H1 (cell line): Measurements from ENCODE around the gene FH.

Experiments
- CREB1 ChIP-seq: IDR thresholded peaks from 2 replicates; pipeline ENCODE4 v1.6.1; 2012; ENCODE audit warnings: inconsistent platforms
- FOSL1 ChIP-seq: IDR thresholded peaks from 2 replicates; pipeline ENCODE4 v1.6.1; 2011; ENCODE audit warnings: mild to moderate bottlenecking, low read depth, low read length, moderate library complexity; ENCODE audit not compliant: insufficient read depth
- GTF2F1 ChIP-seq: IDR thresholded peaks from 2 replicates; pipeline ENCODE4 v1.6.1; 2012; ENCODE audit warnings: low read depth, low read length, improper control_type of control experiment, borderline replicate concordance
- NANOG ChIP-seq: IDR thresholded peaks from 2 replicates; pipeline ENCODE4 v1.6.1; 2011; ENCODE audit warnings: low read length, low read depth, mild to moderate bottlenecking, inconsistent platforms; ENCODE audit not compliant: insufficient read depth, poor library complexity, severe bottlenecking
- POLR2AphosphoS5 ChIP-seq: IDR thresholded peaks from 2 replicates; pipeline ENCODE4 v1.6.1; 2011; ENCODE audit warnings: low read depth, low read length
- TAF7 ChIP-seq: optimal IDR thresholded peaks from 2 replicates; pipeline ENCODE3; 2011; ENCODE audit warnings: low read depth, mild to moderate bottlenecking, inconsistent platforms, low read length, moderate library complexity, borderline replicate concordance
- YY1 ChIP-seq: IDR thresholded peaks from 2 replicates; pipeline ENCODE4 v1.6.1; 2011; ENCODE audit warnings: low read depth, mild to moderate bottlenecking, low read length
- ZNF274 ChIP-seq: IDR thresholded peaks from 2 replicates; pipeline ENCODE4 v1.7.0; 2012; ENCODE audit warnings: low read length, borderline replicate concordance; ENCODE audit errors: extremely low read depth
- TF ChIP-seq, protein P1 (sequence below), 3 experiments: IDR thresholded peaks; 1 replicate in 2 of 3; 2 replicates in 1 of 3; pipeline versions ENCODE4 v1.5.1 to v1.6.1; 2011; ENCODE audit warnings: low read length in 3 of 3, mild to moderate bottlenecking in 3 of 3, inconsistent platforms in 2 of 3, low read depth in 1 of 3, moderate library complexity in 1 of 3; ENCODE audit not compliant: insufficient read depth in 1 of 3; ENCODE audit errors: control extremely low read depth in 1 of 3
- TF ChIP-seq, protein P2 (sequence below): IDR thresholded peaks from 2 replicates; pipeline ENCODE4 v1.6.1; 2012; ENCODE audit warnings: low read length, inconsistent platforms

- no peak for TF ChIP-seq NANOG
- TF ChIP-seq POLR2AphosphoS5 = no peak
- TF ChIP-seq, protein P1, sequence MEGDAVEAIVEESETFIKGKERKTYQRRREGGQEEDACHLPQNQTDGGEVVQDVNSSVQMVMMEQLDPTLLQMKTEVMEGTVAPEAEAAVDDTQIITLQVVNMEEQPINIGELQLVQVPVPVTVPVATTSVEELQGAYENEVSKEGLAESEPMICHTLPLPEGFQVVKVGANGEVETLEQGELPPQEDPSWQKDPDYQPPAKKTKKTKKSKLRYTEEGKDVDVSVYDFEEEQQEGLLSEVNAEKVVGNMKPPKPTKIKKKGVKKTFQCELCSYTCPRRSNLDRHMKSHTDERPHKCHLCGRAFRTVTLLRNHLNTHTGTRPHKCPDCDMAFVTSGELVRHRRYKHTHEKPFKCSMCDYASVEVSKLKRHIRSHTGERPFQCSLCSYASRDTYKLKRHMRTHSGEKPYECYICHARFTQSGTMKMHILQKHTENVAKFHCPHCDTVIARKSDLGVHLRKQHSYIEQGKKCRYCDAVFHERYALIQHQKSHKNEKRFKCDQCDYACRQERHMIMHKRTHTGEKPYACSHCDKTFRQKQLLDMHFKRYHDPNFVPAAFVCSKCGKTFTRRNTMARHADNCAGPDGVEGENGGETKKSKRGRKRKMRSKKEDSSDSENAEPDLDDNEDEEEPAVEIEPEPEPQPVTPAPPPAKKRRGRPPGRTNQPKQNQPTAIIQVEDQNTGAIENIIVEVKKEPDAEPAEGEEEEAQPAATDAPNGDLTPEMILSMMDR (IDR thresholded peaks at IDR 0.05; ENCODE audit: control extremely low read depth in 1 of 3, insufficient read depth in 1 of 3, low read depth in 1 of 3, low read length in 3 of 3) = peak; percentile 3 to 26 (median 12); a peak in 3 of 4 replicates
- TF ChIP-seq YY1 = no peak
- no peak for TF ChIP-seq ZNF274
- TF ChIP-seq, protein P2, sequence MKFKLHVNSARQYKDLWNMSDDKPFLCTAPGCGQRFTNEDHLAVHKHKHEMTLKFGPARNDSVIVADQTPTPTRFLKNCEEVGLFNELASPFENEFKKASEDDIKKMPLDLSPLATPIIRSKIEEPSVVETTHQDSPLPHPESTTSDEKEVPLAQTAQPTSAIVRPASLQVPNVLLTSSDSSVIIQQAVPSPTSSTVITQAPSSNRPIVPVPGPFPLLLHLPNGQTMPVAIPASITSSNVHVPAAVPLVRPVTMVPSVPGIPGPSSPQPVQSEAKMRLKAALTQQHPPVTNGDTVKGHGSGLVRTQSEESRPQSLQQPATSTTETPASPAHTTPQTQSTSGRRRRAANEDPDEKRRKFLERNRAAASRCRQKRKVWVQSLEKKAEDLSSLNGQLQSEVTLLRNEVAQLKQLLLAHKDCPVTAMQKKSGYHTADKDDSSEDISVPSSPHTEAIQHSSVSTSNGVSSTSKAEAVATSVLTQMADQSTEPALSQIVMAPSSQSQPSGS = no peak
- no peak for TF ChIP-seq GTF2F1
- no peak for TF ChIP-seq TAF7
- TF ChIP-seq CREB1 = no peak
- TF ChIP-seq FOSL1 = no peak
Measured at GRCh38 chr1:241464985-241465384, 54.6 kb downstream of the FH start.
